ENCODE measurements around the gene DHCR7.

DHCR7 gene

DNA sequence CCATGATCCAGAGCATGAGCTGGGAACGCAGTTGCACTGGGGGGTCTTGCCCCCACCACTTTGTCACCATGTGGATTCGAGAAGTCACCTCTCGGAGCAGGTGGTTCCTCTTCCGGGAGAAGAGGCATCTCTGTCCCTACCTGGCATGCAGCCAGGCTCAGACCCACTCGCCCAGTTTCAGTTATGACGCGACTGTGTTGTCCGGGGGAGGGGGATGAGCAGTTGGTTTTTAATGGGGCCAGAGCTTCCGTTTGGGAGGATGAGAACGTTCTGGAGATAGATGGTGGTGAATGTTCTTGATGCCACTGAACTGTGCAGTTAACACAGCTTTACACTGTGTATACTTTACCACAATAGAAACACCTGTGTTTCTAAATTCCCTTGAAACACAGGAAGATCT is 41.5 kb downstream of the DHCR7 start:
- no peak for DNase-seq

DNA sequence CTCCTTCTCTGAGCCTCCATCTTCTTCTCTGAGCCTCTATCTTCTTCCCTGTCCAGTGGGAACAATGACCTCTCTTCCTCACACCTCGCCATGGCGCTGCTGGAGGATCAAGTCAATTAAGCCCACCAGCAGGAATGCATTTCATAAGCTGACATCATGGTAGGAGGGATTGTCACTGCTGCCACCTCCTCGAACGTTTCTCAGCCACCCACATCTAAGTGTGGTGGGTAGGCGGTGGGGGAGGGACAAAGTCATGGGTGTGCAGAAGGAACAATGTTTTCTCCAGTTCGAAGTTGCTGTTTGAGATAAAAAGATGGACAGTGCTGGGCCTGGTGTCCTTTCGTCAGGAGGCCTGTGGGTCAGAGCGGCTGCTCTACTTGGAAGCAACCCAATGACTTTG is 44.0 kb downstream of the DHCR7 start:
- no peak for DNase-seq

DNA sequence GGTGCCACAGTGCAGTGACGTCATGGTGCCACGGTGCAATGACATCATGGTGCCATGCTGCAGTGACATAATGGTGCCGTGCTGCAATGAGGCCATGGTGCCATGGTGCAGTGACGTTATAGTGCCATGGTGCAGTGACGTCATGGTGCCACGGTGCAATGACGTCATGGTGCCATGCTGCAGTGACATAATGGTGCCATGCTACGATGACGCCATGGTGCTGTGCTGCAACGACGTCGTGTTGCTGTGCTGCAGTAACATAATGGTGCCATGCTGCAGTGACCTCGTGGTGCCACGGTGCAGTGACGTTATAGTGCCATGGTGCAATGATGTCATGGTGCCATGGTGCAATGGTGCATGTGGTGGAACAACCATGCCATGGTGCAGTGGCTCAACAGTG is 45.3 kb downstream of the DHCR7 start:
- DNase-seq, result no peak

DNA sequence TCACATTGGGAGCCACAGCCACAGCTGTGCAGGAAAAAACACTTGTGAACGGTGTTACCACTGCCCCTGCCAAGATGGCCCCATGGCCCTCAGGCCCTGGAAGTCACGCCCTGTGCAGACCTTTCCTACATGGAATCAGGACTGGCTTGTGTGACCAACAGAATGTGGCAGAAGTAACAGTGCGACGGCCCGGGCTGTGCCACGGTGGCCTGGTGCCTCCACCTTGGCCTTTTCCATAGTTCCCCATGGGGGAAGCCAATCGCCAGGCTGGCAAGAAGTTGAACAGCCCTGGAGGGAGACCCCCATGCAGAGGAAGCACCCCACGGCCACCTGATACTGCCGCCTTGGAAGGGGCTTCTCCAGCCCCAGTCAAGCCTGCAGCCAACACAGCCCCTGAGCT is 48.0 kb downstream of the DHCR7 start:
- DNase-seq, result no peak

DNA sequence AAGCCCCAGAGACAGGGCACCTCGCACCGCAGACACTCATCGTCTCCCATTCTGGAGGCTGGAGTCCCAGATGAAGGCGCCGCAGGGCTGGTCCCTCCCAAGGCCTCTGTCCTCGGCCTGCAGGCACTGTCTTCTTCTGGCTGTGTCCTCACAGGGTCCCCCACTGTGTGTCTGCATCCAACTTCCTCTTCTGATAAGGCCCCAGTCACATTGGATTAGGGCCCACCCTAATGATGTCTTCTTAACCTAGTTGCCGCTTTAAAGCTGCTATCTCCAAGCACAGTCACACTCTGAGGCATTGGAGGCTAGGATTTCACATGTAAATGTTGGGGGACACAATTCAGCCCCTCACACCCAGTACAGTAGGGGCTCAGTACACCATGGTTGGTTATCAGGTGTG is 48.9 kb downstream of the DHCR7 start:
- no peak for DNase-seq

DNA sequence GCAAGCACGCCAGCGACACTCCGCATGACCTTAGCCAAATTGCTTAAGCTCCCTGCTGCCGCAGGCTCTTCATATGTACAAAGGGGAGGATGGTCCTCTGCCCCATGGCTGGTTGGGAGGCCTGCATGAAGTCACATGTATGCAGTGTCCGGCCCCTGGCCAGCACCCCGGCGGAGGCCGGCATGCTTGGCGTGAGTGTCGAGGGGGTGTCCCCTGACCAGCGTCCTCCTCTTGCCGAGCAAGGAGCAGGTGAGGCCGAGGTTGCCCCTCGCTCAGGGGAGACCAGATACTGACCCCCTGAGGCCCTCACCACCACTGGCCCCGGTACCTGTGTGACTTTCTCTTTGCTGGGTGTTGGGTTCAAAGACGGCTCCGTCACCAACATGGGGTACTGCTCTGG is 50.2 kb downstream of the DHCR7 start:
- DNase-seq, result no peak

DNA sequence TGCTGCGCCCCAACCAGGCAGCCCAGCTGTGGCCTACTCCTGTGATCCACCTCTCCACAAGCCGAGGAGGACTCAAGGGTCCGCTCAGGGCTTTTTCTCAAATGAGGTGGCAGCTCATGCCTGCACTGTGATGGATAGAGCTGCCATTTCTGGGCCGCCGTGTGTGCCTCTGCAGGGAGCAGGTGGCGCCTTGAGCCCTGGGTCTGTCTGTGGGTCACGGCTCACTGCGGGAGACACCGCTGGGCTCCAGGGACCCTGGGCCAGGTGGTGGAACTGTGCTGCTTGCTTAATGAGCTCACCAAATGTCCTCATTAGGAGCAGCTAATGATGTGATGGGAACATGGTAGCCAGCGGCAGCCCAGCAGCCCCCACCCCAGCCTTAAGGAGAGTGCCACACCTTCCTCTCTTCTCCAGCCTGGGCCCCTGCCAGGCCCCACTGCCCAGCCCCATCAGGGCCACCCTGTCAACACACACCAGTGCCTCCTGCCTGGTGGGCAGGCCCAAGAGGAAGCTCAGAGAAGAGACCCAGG is 50.8 kb downstream of the DHCR7 start:
- no peak for DNase-seq

DNA sequence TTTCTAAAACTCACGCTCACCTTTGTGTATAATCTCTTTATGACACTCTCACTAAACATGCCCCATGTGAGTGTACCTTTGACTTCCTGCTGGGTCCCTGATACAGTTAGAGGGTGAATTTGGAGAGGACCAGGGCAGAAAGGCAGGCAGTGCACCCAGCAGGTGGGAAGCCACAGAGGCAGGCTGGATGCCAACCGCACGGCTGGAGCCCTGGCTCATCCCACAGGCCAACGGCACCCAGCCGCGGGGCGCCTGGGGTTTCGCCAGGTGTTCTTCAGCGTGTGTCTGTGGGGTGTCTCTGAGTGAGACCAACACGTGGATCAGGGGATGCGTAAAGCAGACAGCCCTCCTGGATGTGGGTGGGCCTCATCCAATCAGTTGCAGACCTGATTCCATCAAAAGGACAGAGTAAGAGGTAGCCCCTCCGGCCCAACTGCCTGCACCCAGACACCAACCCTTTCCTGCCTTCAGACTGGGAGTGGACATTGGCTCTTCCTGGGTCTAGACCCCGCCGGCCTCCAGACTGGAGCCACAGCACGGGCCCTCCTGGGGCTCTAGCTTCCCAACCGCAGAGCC is 51.6 kb downstream of the DHCR7 start:
- DNase-seq, result no peak

DNA sequence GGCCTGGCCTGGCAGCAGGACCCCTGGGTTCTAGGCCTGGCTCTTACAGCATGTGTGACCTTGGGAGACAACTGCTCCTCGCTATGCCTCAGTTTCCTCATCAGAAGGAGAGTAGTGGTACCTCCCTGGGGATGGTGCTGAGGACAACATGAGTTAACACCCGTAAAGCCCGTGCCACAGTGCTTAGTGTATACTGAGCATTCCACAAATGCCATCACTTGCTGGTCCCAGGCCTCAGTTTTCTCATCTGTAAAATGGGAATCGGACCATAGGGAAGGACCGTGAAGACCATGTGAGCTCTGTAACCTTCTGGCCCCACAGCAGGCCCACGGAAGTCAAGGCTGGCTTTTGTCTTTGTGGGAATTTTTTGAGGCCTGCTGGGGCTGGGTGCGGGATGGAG is 52.4 kb downstream of the DHCR7 start:
- no peak for DNase-seq

DNA sequence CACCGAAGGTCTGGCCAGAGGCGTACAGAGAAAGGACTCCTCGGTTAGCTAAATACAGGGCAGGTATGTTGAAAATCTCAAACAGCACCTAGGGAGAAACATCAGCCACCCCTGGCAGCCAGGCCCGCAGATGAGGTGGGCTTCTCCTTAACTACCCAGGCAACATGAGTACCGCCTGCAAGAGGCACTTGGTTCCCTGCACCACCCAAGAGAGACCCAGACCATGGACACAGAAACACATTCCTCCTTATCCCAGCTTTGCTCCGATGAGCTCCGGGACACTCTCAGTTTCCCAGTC is 53.0 kb downstream of the DHCR7 start:
- DNase-seq, result no peak

DNA sequence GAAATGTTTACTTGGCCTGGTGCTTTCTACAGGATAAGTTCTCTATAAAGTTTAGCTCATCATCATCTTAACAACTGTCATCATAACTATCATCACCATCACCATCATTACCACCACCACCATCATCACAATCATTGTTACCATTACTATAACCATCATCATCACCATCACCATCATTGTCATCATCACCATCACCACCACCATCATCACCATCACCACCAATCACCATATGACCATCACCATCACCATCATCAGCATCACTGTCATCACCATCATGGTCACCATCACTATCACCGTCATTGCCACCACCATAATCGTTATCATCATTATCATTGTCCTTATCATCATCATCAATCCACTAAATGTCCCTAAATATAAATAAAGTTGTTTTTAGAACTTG is 54.9 kb downstream of the DHCR7 start:
- DNase-seq, result no peak

DNA sequence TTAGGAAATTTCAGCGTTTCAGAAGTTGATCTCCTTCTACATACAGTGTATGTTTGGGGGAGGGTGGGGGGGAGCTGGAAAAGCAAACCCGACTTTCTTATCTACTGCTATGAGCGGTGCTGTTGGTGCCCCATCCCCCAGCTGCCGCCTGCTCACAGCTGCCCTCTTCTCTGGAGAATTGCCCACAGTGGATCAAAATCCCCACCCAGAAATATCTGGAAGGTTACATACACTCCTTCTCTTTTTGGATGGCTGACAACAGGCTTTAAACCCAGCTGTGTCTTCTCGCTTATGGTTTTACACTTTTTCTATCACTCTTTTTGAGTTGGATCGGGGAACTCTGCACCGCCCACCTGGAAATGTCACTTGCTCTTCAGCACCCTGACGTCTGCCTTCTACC is 56.4 kb downstream of the DHCR7 start:
- DNase-seq, result no peak

DNA sequence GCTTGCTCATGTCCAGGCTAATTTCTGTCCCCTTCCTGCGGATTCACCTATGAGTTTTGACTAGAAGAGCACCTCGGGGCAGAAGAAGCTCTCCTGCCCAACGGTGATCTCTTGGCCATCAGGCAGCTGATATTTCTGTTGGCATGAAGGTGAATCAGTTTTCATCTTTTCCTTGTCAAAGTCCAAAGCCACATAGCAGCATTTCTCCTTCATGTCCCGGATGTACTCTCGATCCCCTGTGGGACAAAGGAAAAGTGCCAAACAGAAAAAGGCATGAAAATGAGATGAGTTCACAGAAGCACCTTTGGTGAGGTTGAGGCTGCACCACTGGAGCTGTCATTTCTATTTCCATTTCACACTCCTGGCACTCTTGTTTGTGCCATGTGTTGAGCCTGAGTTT is 56.8 kb downstream of the DHCR7 start:
- no peak for DNase-seq

DNA sequence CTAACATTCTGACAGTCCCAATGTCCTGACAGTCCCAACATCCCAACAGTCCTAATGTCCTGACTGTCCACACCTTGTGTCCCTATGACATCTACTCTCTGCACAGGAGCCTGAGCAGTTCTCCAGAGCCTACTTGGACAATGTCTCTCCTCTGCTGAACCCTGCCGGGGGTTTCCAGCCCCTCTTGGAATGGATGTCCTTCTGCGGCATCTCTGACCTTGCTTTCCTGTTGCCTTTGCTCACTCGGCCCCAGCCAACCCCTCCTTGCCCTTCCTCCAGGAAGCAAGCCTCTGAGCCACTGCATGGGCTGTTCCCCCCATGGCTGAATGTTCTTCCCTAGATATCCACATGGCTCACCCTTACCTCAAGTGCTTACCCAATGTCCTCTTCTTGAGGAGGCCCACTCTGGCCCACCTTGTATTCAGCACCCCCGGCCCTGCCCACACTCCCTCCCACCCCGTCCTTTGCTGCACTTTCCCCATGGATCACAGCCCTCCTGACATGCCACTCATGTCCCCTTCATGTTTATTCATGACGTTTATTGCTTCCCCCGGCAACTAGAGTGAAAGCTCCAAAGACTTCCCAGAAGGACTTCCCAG is 59.5 kb downstream of the DHCR7 start:
- DNase-seq, result no peak

DNA sequence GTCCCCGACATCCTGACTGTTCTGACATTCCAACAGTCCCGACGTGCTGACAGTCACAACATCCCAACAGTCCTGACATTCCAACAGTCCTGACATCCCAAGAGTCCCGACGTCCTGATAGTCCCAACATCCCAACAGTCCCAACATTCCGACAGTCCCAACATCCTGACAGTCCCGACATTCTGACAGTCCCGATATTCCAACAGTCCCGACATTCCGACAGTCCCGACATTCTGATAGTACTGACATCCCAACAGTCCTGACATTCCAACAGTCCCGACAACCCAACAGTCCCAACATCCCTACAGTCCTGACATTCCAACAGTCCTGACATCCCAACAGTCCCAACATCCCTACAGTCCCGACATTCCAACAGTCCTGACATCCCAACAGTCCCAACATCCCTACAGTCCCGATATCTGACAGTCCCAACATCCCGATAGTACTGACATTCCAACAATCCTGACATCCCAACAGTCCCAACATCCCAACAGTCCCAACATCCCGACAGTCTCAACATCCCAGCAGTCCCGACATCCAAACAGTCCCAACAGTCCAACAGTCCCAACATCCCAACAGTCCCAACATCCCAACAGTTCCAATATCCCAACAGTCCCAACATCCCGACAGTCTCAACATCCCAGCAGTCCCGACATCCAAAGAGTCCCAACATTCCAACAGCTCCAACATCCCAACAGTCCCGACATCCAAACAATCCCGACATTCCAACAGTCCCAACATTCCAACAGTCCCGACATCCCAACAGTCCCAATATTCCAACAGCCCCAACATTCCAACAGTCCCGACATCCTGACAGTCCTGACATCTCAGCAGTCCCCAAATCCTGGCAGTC is 60.2 kb downstream of the DHCR7 start:
- DNase-seq, result no peak

DNA sequence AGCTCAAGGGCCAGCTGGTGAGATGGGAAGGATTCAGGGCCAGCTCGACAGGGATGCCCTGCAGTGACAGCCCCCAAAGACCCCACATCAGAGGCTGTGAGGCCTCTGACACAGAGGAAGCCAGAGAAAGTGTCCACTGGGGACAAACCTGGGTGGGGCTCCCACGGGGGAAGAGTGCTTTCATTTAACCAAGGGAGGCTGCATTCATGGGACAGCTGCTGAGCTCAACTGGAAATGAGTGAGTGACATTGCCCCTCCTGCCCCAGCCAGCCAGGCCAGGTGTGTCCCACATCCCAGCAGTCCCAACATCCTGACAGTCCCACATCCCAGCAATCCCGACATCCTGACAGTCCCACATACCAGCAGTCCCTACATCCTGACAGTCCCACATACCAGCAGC is 61.0 kb downstream of the DHCR7 start:
- DNase-seq, result no peak

DNA sequence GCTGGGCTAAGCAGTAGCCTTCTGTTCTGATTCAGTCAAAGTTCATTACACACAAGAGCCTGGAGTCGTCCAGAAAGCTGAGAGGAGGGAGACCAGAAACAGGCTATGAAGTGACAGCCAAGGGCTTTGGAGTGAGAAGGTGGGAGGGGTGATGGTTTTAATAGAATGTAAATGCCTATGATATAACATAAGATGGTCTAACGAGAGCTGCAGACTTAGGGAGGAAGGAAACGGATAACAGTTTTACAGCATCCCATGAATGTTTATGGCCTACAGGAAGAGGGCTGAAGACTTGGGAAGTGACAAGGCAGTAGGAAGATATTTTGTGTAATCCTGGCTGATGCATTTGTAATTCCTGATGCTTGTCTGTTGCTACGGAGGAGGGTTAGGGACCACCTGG is 62.0 kb downstream of the DHCR7 start:
- no peak for DNase-seq

DNA sequence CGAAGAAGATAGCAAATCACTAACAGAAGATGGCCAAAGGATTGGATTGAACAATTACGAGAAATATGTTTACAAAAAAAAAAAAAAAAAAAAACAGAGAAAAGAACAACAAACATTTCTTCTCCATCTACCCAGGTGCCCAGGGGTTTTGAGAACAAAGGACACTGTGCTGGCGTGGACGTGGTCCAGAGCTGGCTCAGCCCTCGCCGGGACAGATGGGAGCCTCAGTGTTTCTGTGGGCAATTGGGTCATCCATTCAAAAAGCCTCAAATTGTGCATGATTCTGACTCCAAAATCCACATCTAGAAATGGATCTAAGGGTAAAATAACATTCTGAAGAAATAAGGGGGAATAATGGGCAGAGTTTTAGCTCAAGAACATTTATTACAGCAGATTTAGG is 63.1 kb downstream of the DHCR7 start:
- DNase-seq, result no peak

DNA sequence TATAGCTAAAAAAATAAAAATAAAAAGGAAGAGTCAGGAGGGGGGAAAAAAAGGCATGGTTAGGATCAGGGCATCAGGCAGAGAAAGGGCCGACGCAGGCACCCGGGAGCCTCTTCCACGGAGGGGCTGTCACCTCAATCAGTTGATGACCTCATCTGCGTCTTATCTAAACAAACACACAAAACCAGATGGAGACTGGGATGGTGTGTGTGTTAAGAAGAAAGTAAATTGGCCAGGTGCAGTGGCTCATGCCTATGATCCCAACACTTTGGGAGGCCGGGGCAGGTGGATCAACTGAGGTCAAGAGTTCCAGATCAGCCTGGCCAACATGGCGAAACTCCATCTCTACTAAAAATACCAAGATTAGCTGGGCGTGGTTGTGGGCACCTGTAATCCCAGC is 63.6 kb downstream of the DHCR7 start:
- no peak for DNase-seq

Data from cortex of kidney (tissue), 1 donor.